T-helper 2 cell (primary cell): ENCODE results near the gene CACNB2.
A peak's percentile ranks its signal among the peaks of the same experiment; 100 is the strongest.
"Not testable (repeated sequence)": the region's sequence is repeated elsewhere in the genome, so short reads cannot be mapped to it uniquely, and the experiment has no call there.

Experiments used
- DNase-seq, 5 experiments: peaks; one replicate each; pipeline versions ENCODE4 v3.0.0 to v3.0.0-alpha.2; 2012 to 2022

Gene CACNB2

DNA sequence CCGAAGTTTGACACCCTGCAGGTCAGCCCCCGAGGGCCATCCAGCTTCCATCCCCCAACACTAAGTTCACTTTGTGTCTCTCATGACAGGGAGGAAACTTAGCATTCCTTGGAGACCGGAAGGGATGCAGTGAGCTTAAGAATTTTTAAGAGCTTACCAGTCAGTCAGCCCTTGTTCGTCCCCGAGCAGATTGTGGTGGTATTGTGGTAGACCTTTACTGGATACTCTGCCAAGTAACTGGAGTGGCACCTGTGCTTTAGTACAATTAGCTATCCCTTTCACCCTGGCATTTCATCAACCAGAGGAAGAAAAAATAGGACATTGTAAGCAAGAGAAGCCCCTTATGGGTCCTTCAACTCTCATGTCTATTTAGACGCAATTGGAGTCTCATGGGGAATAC lies 436.4 kb downstream of the CACNB2 start:
- DNase-seq: no peak

DNA sequence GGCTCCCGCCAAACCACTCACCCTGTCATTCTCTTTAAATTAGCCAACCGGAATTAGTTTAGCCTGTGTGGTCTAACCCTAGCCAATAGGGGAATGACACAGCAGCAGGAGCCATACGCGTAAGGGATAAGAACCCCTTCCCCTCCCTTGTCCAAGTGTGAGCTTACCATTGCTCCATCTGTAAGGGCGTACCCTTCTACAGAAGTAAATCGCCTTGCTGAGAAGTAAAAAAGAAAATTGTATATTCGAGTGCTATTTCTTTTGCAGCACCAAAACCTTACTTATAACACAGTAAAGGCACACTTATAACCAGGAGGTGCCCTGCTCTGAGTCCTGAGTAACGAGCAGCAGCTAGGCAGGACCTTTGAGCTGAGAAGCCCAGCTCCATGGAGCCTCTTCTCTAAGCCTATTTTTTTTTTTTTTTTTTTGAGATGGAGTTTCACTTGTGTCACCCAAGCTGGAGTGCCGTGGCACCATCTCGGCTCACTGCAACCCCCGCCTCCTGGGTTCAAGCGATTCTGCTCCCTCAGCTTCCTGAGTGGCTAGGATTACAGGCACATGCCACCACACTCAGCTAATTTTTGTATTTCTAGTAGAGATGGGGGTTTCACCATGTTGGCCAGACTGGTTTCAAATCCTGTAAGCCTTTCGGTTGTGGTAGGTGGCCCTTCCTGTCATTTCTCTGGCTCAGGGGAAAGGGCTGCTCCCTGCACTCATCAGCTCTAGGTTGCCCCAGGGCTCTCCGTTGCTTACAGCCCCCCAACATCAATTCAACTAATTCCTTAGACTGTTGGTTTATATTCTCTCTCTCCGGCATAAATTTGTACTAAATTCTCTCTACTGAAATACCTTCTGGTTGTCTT lies 437.8 kb downstream of the CACNB2 start:
- DNase-seq: no peak

DNA sequence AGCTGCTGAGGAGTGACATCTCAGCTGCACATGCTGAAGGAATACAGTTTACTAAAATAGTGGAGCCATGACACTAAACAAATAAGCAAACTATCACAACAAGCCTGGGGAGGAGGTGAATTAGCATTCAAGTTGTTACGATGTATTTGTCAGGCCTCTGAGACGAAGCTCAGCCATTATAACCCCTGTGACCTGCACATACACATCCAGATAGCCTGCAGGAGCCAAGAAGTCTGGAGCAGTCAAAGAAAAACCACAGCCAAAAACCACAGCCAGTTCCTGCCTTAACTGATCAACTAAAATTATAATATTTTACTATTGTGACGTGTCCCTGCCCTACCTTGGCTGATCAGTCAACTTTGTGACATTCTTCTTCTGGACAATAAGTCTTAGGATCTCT lies 442.6 kb downstream of the CACNB2 start:
- peak in 1 of 5 experiments; percentile 80 for DNase-seq

DNA sequence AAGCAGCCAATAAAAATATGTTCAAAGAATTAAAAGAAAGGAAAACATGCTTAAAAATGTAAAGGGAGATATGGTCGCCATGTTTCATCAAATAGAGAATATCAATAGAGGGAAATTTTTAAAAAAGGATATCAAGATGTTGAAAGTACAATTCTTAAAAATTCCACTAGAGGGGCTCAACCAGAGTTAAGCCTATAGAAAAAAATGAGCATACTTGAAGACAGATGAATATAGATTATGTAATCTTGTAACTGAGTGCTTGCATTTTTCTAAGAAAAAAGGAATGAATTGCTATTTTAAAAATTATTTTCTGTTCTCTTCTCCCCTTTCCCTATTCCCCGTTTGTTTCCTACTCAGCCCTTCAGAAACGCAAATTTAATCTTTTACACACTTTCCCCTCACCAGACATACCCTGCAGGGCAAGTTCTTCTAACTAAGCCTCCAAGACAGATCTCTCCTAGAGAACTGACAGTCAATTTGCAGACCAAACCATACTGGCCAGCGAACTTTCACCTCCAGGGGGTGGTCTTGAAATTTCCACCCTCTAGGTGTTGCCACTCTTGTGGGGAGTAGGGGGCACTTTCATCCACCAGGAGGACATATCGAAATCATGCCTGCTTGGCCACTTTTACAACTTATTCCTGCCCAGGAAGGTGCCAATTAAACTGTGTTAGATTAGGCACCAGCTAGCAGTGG lies 443.5 kb downstream of the CACNB2 start:
- peak in 1 of 5 experiments; percentile 15 for DNase-seq

DNA sequence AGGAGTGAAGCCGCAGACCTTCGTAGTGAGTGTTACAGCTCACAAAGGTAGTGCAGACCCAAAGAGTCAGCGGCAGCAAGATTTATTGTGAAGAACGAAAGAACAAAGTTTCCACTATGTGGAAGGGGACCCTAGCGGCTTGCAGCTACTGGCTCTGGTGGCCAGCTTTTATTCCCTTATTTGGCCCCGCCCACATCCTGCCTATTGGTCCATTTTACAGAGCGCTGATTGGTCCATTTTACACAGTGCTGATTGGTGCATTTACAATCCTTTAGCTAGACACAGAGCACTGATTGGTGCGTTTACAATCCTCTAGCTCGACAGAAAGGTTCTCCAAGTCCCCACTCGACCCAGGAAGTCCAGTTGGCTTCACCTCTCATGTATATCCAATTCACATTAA lies 446.4 kb downstream of the CACNB2 start:
- not testable (repeated sequence) for DNase-seq

DNA sequence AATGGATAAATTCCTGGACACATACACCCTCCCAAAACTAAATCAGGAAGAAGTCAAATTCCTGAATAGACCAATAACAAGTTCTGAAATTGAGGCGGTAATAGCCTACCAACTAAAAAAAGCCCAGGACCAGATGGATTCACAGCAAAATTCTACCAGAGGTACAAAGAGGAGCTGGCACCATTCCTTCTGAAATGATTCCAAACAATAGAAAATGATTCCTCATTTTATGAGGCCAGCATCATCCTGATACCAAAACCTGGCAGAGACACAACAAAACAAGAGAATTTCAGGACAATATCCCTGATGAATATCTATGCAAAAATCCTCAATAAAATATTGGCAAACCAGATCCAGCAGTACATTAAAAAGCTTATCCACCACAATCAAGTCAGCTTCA lies 450.9 kb downstream of the CACNB2 start:
- not testable (repeated sequence) for DNase-seq
